Measurements from ENCODE around the gene PPP1R26. TPM values are rescaled to one million over a fixed set of nuclear protein-coding genes. Genes with fewer than 3 reads are reported as not detected.
"Not testable (repeated sequence)": the region's sequence is repeated elsewhere in the genome, so short reads cannot be mapped to it uniquely, and the experiment has no call there.

PPP1R26 gene
- total RNA-seq, 1 donor from 2014 or later: 6.8 TPM

- no peak for DNase-seq
Observed at GRCh38 chr9:135522931-135523330, 43.3 kb downstream of the PPP1R26 start.

GRCh38 chr9:135523521-135524129 lies 44.0 kb downstream of the PPP1R26 start:
- DNase-seq: no peak

GRCh38 chr9:135524130-135524861 lies 44.7 kb downstream of the PPP1R26 start:
- DNase-seq: no peak

DNA sequence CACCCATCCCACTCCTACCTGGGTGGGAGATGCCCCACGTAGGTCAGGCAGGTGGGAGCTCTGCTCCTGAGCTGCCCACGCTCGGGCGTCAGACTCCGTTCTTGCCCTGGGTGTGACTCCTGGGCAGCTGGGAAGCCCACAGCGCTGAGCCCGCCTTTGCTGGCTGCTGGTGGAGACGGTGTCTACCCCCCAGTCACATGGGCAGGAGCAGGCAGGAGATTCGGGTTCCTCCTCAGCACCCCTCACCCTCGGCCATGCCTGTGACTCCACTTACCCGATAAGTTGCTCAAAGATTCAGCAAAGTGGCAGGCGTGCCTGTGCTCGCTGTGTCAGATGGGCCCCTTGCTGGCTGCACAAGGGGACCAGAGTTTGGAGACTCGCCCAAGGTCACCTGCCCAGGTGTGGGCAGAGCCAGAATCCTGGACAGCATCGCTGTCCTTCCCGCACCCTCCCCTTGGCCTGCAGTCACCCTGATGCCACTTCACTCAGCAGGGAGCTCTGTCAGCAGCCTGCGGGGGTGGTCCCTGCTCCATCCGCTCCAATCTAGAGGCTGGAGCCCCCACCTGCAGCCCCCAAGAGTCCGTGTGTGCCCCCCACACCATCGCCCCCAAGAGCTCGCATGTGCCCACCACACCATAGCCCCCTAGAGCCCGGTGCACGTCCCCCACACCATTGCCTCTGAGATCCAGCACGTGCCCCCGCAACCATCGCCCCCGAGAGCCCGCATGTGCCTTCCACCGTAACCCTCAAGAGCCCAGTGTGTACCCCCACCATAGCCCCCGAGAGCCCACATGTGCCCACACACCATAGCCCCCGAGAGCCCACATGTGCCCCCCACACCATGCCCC lies 45.9 kb downstream of the PPP1R26 start:
- DNase-seq: no peak

DNA sequence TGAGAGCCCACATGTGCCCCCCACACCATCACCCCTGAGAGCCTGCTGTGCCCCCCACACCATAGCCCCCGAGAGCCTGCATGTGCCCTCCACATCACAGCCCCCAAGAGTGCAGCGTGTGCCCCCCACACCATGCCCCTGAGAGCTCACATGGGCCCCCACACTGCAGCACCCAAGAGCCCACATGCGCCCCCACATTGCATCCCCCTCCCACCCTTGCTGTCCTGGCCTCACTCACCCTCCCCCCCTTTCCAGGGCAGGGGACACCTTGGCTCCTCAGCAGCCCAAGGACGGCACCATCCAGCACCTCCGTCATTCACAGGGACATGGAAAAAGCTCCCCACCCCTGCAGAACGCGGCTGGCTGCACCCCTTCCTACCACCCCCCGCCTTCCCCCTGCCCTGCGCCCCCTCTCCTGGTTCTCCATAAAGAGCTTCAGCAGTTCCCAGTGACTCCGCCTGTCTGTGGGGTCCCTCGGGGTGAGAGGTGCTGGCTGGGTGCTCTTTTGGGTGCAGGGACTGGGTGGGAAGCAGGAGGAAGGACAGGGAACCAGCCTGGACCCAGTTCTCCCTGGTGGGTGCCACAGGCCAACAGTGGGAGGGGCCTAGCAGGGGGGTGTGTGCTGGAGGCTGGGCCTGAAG lies 46.6 kb downstream of the PPP1R26 start:
- no peak for DNase-seq

DNA sequence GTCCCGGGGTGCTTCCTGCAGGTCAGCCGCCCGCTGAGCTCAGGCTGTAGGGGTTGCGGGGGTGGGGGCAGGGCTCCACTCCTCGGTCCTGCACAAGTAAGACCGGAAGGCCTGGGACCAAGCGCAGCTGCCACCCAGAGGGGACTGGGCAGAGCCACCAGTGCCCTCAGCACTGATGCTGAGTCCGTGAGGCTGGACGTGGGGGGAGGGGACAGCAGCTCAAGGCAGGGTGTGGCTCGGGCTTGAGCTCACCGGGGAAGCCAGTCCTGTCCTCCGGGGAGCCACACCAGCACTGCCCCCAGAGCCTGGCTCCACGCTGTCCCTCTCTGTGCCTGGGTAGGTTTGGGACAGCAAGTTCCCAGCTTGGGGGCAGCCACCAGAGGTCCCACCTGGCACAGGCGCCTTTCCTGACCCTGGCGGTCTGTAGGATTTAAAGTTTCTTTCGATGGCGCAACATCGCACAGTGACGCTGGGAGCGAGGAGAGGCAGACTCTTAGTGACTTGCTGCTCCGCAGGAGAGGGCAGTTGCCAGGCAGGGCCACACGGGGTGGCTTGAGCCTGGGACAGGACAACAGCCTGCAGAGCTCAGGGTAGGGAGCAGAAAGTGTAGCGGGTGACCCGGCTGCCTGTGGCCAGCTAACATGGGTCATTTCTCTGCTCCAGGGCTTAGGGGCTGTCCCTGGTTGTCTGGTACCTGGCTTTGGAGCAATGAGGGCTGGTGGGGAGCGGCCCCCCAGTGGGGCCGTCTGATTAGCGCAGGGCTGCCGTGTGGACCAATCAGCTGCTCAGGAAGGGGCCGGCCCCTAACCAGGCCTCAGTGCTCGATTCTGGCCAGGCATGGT lies 47.4 kb downstream of the PPP1R26 start:
- DNase-seq: no peak

DNA sequence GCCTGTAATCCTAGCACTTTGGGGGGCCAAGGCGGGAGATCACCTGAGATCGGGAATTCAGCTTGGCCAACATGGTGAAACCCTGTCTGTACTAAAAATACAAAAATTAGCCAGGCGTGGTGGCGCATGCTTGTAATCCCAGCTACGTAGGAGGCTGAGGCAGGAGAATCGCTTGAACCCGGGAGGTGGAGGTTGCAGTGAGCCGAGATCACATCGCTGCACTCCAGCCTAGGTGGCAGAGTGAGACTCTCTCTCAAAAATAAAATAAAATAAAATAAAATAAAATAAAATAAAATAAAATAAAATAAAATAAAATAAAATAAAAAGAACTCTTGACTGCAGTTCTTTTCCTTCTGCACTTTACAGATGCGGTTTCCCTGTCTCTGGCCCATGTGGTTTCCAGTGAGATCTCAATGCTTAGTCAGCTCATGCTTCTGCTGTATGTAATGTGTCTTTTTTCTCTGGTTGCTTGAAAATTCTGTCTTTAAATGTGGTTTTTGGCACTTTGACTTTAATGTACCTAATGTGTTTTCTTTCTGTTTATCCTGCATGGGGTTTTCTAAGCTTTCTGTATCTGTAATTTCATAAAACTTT lies 49.4 kb downstream of the PPP1R26 start:
- not testable (repeated sequence) for DNase-seq

DNA sequence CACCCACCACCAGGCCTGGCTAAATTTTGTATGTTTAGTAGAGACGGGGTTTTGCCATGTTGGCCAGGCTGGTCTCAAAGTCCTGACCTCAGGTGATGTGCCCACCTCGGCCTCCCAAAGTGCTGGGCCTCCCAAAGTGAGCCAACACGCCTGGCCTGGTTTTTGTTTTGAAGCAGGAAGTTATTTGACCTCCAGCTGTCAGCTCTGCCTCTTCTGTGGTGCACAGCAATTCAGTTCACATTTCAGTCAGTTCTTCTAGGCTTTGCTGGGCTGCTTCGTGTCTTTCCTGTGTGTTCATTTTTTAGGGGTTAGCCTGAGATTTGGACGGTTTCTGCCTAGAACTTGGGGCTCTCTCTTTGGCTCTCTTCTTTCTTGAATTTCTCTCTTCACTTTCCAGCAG lies 50.6 kb downstream of the PPP1R26 start:
- DNase-seq: no peak

GRCh38 chr9:135531096-135531495 lies 51.5 kb downstream of the PPP1R26 start:
- DNase-seq: no peak

DNA sequence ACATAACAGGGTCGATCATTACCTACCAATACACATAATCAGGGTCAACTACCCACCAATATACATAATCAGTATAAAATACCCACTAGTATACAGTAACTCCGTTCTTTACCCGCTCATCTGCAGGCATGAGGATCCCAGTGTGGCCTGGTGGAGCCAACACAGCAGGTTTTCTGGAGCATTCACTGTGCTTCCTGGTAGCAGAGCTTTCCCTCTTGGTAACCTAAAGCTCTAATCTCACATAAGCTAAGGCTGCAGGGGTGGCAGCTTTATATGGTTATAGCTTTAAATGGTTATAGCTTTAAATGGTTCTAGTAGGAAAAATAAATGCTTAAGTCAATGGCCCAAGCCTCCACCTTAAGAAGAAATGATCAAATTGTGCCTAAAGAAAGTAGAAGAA lies 53.5 kb downstream of the PPP1R26 start:
- no peak for DNase-seq

DNA sequence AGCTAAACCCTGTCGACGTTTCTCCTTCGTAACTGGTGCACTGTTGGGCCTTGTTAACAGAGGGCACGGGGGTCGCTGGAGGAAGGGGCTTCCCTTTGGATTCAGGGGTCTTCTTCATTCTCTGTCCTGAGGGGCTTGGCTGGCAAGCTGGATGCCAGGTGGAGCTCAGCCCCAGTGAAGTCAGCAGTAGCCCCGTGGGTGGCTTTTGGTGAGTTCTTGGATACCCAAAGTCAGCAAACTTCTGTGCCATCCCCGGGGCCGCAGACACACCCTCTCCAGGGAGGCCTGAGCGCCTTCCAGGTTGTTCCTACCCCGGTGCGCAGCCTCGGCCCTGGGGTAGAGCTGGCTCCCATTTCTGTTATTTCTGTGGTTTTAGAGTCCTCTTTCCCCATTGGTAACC lies 54.1 kb downstream of the PPP1R26 start:
- DNase-seq: no peak

GRCh38 chr9:135534192-135534711 lies 54.7 kb downstream of the PPP1R26 start:
- not testable (repeated sequence) for DNase-seq

- not testable (repeated sequence) for DNase-seq
Observed at GRCh38 chr9:135534826-135535225, 55.2 kb downstream of the PPP1R26 start.

- DNase-seq: not testable (repeated sequence)
Observed at GRCh38 chr9:135535631-135536030, 56.0 kb downstream of the PPP1R26 start.

DNA sequence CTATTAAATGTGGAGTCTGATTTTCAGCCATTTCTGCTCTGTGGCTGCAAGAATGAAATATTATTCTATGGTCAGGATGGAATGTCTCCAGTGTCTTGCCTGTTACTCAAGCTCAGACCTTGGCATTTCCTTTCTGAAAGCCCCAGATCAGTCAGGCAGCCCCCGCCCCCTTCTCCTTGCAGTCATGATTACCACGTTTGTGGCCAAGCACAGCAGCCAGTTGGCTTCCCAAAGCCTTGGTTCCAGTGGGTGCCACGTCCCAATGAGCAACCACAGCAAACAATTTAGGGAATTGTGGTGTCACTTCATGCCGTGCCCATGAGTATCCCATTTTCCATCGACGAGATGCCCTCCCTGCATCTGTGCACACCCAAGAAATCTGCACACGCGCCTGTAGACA lies 56.6 kb downstream of the PPP1R26 start:
- no peak for DNase-seq

Other genes with a start within 250 kb of the PPP1R26 start
- 9.5 TPM for gene MRPS2, start 20.9 kb downstream of the PPP1R26 start, total RNA-seq
- not detected for gene LCN1, start 41.7 kb downstream of the PPP1R26 start, total RNA-seq
- not detected for gene OBP2A, start 66.3 kb downstream of the PPP1R26 start, total RNA-seq
- not detected for gene PAEP, start 82.0 kb downstream of the PPP1R26 start, total RNA-seq
- not detected for gene GLT6D1, start 159.8 kb downstream of the PPP1R26 start, total RNA-seq
- not detected for gene LCN9, start 183.5 kb downstream of the PPP1R26 start, total RNA-seq
- not detected for gene SOHLH1, start 219.7 kb downstream of the PPP1R26 start, total RNA-seq
- gene KCNT1, start 222.4 kb downstream of the PPP1R26 start, total RNA-seq: 0.39 TPM